PC-3 (cell line): ENCODE results near the gene MAJIN. TPM values are rescaled to one million over a fixed set of nuclear protein-coding genes. Genes with fewer than 3 reads are reported as not detected.

Source experiments
- ATAC-seq: fragments of 200-7000 bp; cut with Tn5 transposase; 2 replicates; pipeline ENCODE4 v1.9.1; 2020; ENCODE audit warnings: mild to moderate bottlenecking, moderate library complexity
- BruUV-seq: library from RNA; stranded (reverse); fragments of 400-500 nt; replicated peaks from 2 replicates; lab custom pipeline; 2021; lab: Mats Ljungman, UMichigan
- CTCF ChIA-PET: fragments of 300-600 bp; sonication (Branson Sonifier 250); formaldehyde crosslinking; loops from one replicate; lab custom pipeline; 2022; ENCODE audit warnings: antibody characterized with exemption; lab: Charles Lee
- POLR2A ChIA-PET: fragments of 300-600 bp; sonication (Branson Sonifier 250); formaldehyde crosslinking; loops from one replicate; lab custom pipeline; 2022; ENCODE audit warnings: antibody characterized with exemption; ENCODE audit not compliant: unreplicated experiment; lab: Charles Lee
- DNase-seq: peaks from one replicate; pipeline ENCODE4 v3.0.0-alpha.2; 2015
- H2AFZ ChIP-seq: fragments of 300-600 bp; sonication (generic); 2 replicates; pipeline ENCODE4 v1.6.0; 2016; ENCODE audit warnings: antibody characterized with exemption, low read length
- H3F3A ChIP-seq: fragments of 300-600 bp; sonication (generic); one replicate; pipeline ENCODE4 v1.6.0; 2017; ENCODE audit warnings: antibody characterized with exemption, low read length, control low read depth, mild to moderate bottlenecking; ENCODE audit not compliant: unreplicated experiment
- H3K27ac ChIP-seq: fragments of 300-600 bp; sonication (generic); 2 replicates; pipeline ENCODE4 v1.5.1; 2016; ENCODE audit warnings: mild to moderate bottlenecking, low read length
- H3K27me3 ChIP-seq: fragments of 300-600 bp; sonication (generic); 2 replicates; pipeline ENCODE4 v1.6.1; 2016; ENCODE audit warnings: low read length, mixed read lengths
- H3K36me3 ChIP-seq: fragments of 300-600 bp; sonication (generic); 2 replicates; pipeline ENCODE4 v1.6.1; 2016; ENCODE audit warnings: low read depth, mixed run types, low read length, mixed read lengths
- H3K4me1 ChIP-seq: fragments of 300-600 bp; sonication (generic); 2 replicates; pipeline ENCODE4 v1.5.1; 2016; ENCODE audit warnings: low read length; ENCODE audit not compliant: insufficient read depth
- H3K4me2 ChIP-seq: fragments of 300-600 bp; sonication (generic); 2 replicates; pipeline ENCODE4 v1.6.0; 2016; ENCODE audit warnings: low read length
- H3K4me3 ChIP-seq: fragments of 300-600 bp; sonication (generic); 2 replicates; pipeline ENCODE4 v1.5.1; 2016; ENCODE audit warnings: mild to moderate bottlenecking, low read length, mixed read lengths
- H3K79me2 ChIP-seq: fragments of 300-600 bp; sonication (generic); 2 replicates; pipeline ENCODE4 v1.6.1; 2017; ENCODE audit warnings: low read length, mixed read lengths
- H3K9ac ChIP-seq: fragments of 300-600 bp; sonication (generic); 2 replicates; pipeline ENCODE4 v1.6.0; 2016; ENCODE audit warnings: mild to moderate bottlenecking, low read length
- H3K9me2 ChIP-seq: fragments of 300-600 bp; sonication (generic); replicated peaks from 2 replicates; pipeline ENCODE4 v1.6.1; 2016; ENCODE audit warnings: mixed run types, low read length, mixed read lengths
- H3K9me3 ChIP-seq: fragments of 300-600 bp; sonication (generic); 2 replicates; pipeline ENCODE4 v1.6.1; 2016; ENCODE audit warnings: low read length, mixed read lengths
- H4K20me1 ChIP-seq: fragments of 300-600 bp; sonication (generic); 2 replicates; pipeline ENCODE4 v1.6.1; 2016; ENCODE audit warnings: low read length, mixed read lengths
- EZH2 ChIP-seq: fragments of 300-600 bp; sonication (generic); IDR thresholded peaks from one replicate; pipeline ENCODE4 v1.6.1; 2017; ENCODE audit warnings: antibody characterized with exemption, mild to moderate bottlenecking, low read length; ENCODE audit not compliant: unreplicated experiment
- EZH2phosphoT487 ChIP-seq: fragments of 300-600 bp; sonication (generic); IDR thresholded peaks from 2 replicates; pipeline ENCODE4 v1.6.1; 2018; ENCODE audit warnings: mild to moderate bottlenecking, antibody characterized with exemption, low read length, borderline replicate concordance
- intact Hi-C: fragments of 100-400 bp; cut with micrococcal nuclease; formaldehyde crosslinking; loops from 2 replicates; pipeline ENCODE4 v1.9.0; 2023
- total RNA-seq: library from RNA; depleted of rRNA; stranded (reverse); fragments of >200 nt; gene quantifications from 2 replicates; pipeline ENCODE4 v1.2.3, GENCODE V29; 2014
- TF ChIP-seq, protein P1 (sequence below): fragments of 300-600 bp; sonication (generic); conservative IDR thresholded peaks from 2 replicates; pipeline ENCODE4 v1.5.1; 2017; ENCODE audit warnings: antibody characterized with exemption, low read depth, mild to moderate bottlenecking, low read length

The MAJIN gene
- total RNA-seq, 1 experiment from 2014 or later: not detected

DNA sequence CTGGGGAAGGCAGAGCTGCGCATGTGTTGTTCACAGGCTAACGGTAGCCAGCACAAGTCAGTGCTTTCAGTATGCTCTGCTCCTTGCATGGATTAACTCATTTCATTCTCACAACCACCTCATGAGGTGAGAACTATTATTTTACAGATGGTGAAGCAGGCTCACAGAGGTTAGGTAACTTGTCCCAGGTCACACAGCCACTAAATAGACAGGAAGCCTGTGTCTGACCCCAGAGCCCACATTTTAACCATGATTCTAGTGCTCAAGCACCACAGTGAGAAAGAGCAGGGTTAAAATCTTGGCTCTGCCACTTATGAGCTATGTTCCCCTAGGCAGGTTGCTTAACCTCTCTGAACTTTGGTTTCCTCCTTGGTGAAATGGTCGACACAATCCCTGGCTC is 49.1 kb upstream of the MAJIN start:
- BruUV-seq: no TSS peak
- no peaks in the 10 kb centered on the region for H3K9me3 ChIP-seq
- POLR2A ChIA-PET: no interaction called here
- H3K9me2 ChIP-seq: no peaks in the 10 kb centered on the region
- H3K27me3 ChIP-seq: no peaks in the 10 kb centered on the region
- DNase-seq (no peak), ATAC-seq (no peak)
- no peaks in the 10 kb centered on the region for H3K36me3 ChIP-seq
- H3F3A ChIP-seq: no peaks in the 10 kb centered on the region
- no peak overlapping the region for H3K9ac ChIP-seq
- H3K4me3 ChIP-seq: no peak overlapping the region
- H3K4me1 ChIP-seq: no peaks in the 10 kb centered on the region; the same call in 1 of the 2 replicates
- CTCF ChIA-PET: no interaction called here
- no peaks in the 10 kb centered on the region for H4K20me1 ChIP-seq
- H2AFZ ChIP-seq: no peak overlapping the region
- H3K79me2 ChIP-seq: no peaks in the 10 kb centered on the region
- TF ChIP-seq EZH2phosphoT487 (no peak), EZH2 (no peak)
- TF ChIP-seq, protein P1, sequence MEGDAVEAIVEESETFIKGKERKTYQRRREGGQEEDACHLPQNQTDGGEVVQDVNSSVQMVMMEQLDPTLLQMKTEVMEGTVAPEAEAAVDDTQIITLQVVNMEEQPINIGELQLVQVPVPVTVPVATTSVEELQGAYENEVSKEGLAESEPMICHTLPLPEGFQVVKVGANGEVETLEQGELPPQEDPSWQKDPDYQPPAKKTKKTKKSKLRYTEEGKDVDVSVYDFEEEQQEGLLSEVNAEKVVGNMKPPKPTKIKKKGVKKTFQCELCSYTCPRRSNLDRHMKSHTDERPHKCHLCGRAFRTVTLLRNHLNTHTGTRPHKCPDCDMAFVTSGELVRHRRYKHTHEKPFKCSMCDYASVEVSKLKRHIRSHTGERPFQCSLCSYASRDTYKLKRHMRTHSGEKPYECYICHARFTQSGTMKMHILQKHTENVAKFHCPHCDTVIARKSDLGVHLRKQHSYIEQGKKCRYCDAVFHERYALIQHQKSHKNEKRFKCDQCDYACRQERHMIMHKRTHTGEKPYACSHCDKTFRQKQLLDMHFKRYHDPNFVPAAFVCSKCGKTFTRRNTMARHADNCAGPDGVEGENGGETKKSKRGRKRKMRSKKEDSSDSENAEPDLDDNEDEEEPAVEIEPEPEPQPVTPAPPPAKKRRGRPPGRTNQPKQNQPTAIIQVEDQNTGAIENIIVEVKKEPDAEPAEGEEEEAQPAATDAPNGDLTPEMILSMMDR: no peak
- no peak overlapping the region for H3K4me2 ChIP-seq
- no peak overlapping the region for H3K27ac ChIP-seq
- intact Hi-C loops: no loop called here

DNA sequence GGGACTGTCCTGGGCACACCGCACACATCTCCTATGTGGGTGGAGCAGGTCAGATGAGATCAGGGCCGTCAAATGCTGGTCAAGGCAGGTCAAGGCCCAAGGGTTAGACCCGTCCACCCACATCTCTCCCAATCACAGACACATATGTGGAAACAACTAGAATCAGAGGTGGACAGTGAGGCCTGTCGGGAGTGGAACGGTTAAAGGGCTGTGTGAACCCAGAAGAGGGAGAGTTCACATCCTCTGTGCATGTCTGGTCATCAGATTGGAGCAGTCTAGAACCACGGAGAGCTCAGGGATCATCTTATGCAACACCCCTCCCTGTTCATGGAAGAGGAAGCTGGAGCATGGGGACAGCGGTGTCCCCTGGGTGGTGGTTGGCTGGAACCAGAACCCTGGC is 47.9 kb upstream of the MAJIN start:
- CTCF ChIA-PET: no interaction called here
- no peaks in the 10 kb centered on the region for H3K36me3 ChIP-seq
- ATAC-seq: no peak

DNA sequence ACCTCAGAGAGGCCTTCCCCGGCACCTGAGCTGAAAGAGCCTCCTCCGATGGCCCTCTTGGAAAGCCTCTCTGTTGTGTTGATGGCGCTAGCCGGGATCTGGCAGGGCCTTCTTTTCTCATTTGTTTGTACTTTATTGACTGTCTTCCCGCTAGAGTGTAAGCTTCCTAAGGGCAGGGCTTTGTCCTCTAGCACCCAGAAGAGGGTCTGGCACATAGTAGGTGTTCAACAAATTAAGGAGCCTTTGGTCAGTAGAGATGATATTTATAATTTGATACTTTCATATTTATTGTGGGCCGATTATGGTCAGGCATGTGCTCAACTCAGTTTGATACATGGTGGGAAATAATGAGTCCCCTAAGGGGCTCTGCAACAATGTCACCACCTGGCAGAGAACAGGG is 46.0 kb upstream of the MAJIN start:
- peaks cover 10% of the 10 kb centered on the region for H3K79me2 ChIP-seq
- H3K4me1 ChIP-seq: peaks cover 12% of the 10 kb centered on the region
- BruUV-seq: no TSS peak
- TF ChIP-seq EZH2phosphoT487 (no peak), EZH2 (no peak)
- TF ChIP-seq, protein P1: no peak
- no peak for ATAC-seq
- CTCF ChIA-PET: no interaction called here
- POLR2A ChIA-PET: no interaction called here
- H3K9me3 ChIP-seq: no peaks in the 10 kb centered on the region
- no peak for DNase-seq
- H3K27ac ChIP-seq: no peak overlapping the region
- H4K20me1 ChIP-seq: no peaks in the 10 kb centered on the region
- H3K27me3 ChIP-seq: no peaks in the 10 kb centered on the region
- H3F3A ChIP-seq: no peaks in the 10 kb centered on the region
- H3K9ac ChIP-seq: no peak overlapping the region
- no peak overlapping the region for H2AFZ ChIP-seq
- H3K4me3 ChIP-seq: no peak overlapping the region
- no peaks in the 10 kb centered on the region for H3K9me2 ChIP-seq
- no peak overlapping the region for H3K4me2 ChIP-seq
- H3K36me3 ChIP-seq: no peaks in the 10 kb centered on the region
- intact Hi-C loops: no loop called here

More for the DNA sequence above, 47.9 kb upstream of the MAJIN start:
- BruUV-seq: no TSS peak
- H3F3A ChIP-seq: no peaks in the 10 kb centered on the region
- no peak for DNase-seq
- H3K4me2 ChIP-seq: no peak overlapping the region
- no peak overlapping the region for H3K4me3 ChIP-seq
- H4K20me1 ChIP-seq: no peaks in the 10 kb centered on the region
- no peaks in the 10 kb centered on the region for H3K9me2 ChIP-seq
- no peak overlapping the region for H3K9ac ChIP-seq
- no peak overlapping the region for H2AFZ ChIP-seq
- H3K27ac ChIP-seq: no peak overlapping the region
- H3K79me2 ChIP-seq: peaks cover 7% of the 10 kb centered on the region
- TF ChIP-seq EZH2: no peak
- no peak for TF ChIP-seq EZH2phosphoT487
- TF ChIP-seq, protein P1: no peak
- peaks cover 5% of the 10 kb centered on the region for H3K4me1 ChIP-seq
- POLR2A ChIA-PET: no interaction called here
- H3K9me3 ChIP-seq: no peaks in the 10 kb centered on the region
- intact Hi-C loops: no loop called here
- H3K27me3 ChIP-seq: no peaks in the 10 kb centered on the region
